SK-N-SH treated with all-trans-retinoic acid at 6 μM for 48 hours (cell line): ENCODE data around the gene TM7SF2.

Experiments used
- ATAC-seq: fragments of 200-7000 bp; cut with Tn5 transposase; 3 replicates; pipeline ENCODE4 v1.9.1; 2020; ENCODE audit warnings: mild to moderate bottlenecking, moderate library complexity
- ARNTL ChIP-seq: fragments of 450-650 bp; formaldehyde crosslinking; IDR thresholded peaks from 2 replicates; pipeline ENCODE4 v1.5.0; 2020; ENCODE audit warnings: low read depth, mild to moderate bottlenecking, moderate library complexity, borderline replicate concordance
- BACH2 ChIP-seq: fragments of 250-450 bp; sonication (Bioruptor Pico); IDR thresholded peaks from 2 replicates; pipeline ENCODE4 v1.9.0; 2021; ENCODE audit warnings: mild to moderate bottlenecking, borderline replicate concordance
- CSDC2 ChIP-seq: fragments of 250-450 bp; sonication (Bioruptor Pico); IDR thresholded peaks from 2 replicates; pipeline ENCODE4 v1.5.0; 2020; ENCODE audit warnings: mild to moderate bottlenecking, moderate library complexity
- GLIS3 ChIP-seq: fragments of 250-450 bp; sonication (Bioruptor Pico); IDR thresholded peaks from 2 replicates; pipeline ENCODE4 v1.5.0; 2020; ENCODE audit warnings: mild to moderate bottlenecking, moderate library complexity
- ISL1 ChIP-seq: fragments of 250-450 bp; sonication (Bioruptor Pico); IDR thresholded peaks from 2 replicates; pipeline ENCODE4 v2.1.2; 2022; ENCODE audit warnings: mild to moderate bottlenecking, moderate library complexity
- OSR1 ChIP-seq: fragments of 250-450 bp; sonication (Bioruptor Pico); IDR thresholded peaks from 2 replicates; pipeline ENCODE4 v1.8.0; 2022; ENCODE audit warnings: moderate library complexity, mild to moderate bottlenecking, inconsistent platforms
- RARB ChIP-seq: fragments of 250-450 bp; sonication (Bioruptor Pico); IDR thresholded peaks from 2 replicates; pipeline ENCODE4 v1.8.0; 2021; ENCODE audit warnings: mild to moderate bottlenecking, moderate library complexity
- TCF4 ChIP-seq: fragments of 250-450 bp; sonication (Bioruptor Pico); IDR thresholded peaks from 2 replicates; pipeline ENCODE4 v1.8.0; 2021; ENCODE audit warnings: mild to moderate bottlenecking, moderate library complexity, borderline replicate concordance
- TOX ChIP-seq: fragments of 250-450 bp; sonication (Bioruptor Pico); IDR thresholded peaks from 2 replicates; pipeline ENCODE4 v1.8.0; 2021; ENCODE audit warnings: mild to moderate bottlenecking, moderate library complexity, borderline replicate concordance
- ZFP3 ChIP-seq: fragments of 250-450 bp; sonication (Bioruptor Pico); IDR thresholded peaks from 2 replicates; pipeline ENCODE4 v1.5.0; 2020; ENCODE audit warnings: mild to moderate bottlenecking, moderate library complexity
- ZFP30 ChIP-seq: fragments of 450-650 bp; formaldehyde crosslinking; IDR thresholded peaks from 2 replicates; pipeline ENCODE4 v1.5.0; 2022; ENCODE audit warnings: mild to moderate bottlenecking, moderate library complexity
- ZNF70 ChIP-seq: fragments of 450-650 bp; formaldehyde crosslinking; IDR thresholded peaks from 2 replicates; pipeline ENCODE4 v1.5.0; 2020; ENCODE audit warnings: mild to moderate bottlenecking, moderate library complexity
- ZNF8 ChIP-seq: fragments of 450-650 bp; formaldehyde crosslinking; IDR thresholded peaks from 2 replicates; pipeline ENCODE4 v1.5.0; 2020; ENCODE audit warnings: mild to moderate bottlenecking, moderate library complexity
- TF ChIP-seq, protein P1 (sequence below): fragments of 250-450 bp; sonication (Bioruptor Pico); IDR thresholded peaks from 2 replicates; pipeline ENCODE4 v1.5.0; 2020; ENCODE audit warnings: mild to moderate bottlenecking, moderate library complexity
- TF ChIP-seq, protein P2 (sequence below): fragments of 250-450 bp; sonication (Bioruptor Pico); IDR thresholded peaks from 2 replicates; pipeline ENCODE4 v1.8.0; 2021; ENCODE audit warnings: low read depth, mild to moderate bottlenecking, moderate library complexity, borderline replicate concordance
- TF ChIP-seq, protein P3 (sequence below): fragments of 250-450 bp; sonication (Bioruptor Pico); IDR thresholded peaks from 2 replicates; pipeline ENCODE4 v1.5.1; 2020; ENCODE audit warnings: low read depth, mild to moderate bottlenecking, moderate library complexity
- TF ChIP-seq, protein P4 (sequence below): fragments of 250-450 bp; sonication (Bioruptor Pico); IDR thresholded peaks from 2 replicates; pipeline ENCODE4 v1.8.0; 2020; ENCODE audit warnings: mild to moderate bottlenecking, moderate library complexity, borderline replicate concordance

The TM7SF2 gene

DNA sequence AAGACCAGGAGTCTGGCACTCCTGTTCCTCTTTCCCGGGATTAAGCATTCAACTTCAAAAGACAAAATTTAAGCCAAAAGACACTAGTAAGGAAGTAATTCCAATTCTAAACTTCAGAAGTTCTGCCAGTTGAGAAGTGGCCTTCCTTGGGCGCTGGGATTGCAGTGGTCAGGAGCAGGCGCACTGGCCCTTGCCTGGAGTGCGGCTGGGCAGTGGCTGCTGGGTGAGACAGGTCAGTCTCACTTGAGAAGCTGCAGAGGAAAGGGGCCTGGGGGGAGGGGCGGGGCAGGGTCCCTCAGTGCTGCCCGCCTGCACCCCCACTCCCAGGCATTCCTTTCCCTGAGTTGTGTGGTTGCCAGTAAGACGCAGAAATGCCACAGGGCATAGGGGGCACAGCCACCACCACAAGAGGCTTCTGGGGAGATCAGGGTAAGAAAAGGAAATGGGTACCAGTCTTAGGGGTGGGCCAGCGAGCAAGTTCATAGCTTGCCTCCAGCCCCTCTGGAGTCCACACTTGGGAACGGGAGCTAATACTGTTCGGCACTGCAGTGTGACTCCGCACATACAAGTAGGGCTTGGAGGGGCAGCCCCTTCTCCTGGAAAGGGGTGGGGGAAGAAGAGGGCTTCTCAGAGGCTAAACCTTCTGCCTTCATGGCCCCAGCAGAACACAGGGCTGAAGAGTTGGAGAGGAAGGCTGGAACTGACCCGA is 16.0 kb downstream of the TM7SF2 start:
- ATAC-seq: no peak; the same call in 2 of the 3 replicates
- no peak for TF ChIP-seq TCF4
- TF ChIP-seq ARNTL (CRISPR knock-in tag): no peak
- TF ChIP-seq RARB (CRISPR knock-in tag): no peak
- TF ChIP-seq, protein P1, sequence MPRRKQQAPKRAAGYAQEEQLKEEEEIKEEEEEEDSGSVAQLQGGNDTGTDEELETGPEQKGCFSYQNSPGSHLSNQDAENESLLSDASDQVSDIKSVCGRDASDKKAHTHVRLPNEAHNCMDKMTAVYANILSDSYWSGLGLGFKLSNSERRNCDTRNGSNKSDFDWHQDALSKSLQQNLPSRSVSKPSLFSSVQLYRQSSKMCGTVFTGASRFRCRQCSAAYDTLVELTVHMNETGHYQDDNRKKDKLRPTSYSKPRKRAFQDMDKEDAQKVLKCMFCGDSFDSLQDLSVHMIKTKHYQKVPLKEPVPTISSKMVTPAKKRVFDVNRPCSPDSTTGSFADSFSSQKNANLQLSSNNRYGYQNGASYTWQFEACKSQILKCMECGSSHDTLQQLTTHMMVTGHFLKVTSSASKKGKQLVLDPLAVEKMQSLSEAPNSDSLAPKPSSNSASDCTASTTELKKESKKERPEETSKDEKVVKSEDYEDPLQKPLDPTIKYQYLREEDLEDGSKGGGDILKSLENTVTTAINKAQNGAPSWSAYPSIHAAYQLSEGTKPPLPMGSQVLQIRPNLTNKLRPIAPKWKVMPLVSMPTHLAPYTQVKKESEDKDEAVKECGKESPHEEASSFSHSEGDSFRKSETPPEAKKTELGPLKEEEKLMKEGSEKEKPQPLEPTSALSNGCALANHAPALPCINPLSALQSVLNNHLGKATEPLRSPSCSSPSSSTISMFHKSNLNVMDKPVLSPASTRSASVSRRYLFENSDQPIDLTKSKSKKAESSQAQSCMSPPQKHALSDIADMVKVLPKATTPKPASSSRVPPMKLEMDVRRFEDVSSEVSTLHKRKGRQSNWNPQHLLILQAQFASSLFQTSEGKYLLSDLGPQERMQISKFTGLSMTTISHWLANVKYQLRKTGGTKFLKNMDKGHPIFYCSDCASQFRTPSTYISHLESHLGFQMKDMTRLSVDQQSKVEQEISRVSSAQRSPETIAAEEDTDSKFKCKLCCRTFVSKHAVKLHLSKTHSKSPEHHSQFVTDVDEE (CRISPR knock-in tag): no peak
- no peak for TF ChIP-seq ZNF70 (CRISPR knock-in tag)
- TF ChIP-seq TOX (CRISPR knock-in tag): no peak
- TF ChIP-seq, protein P2, sequence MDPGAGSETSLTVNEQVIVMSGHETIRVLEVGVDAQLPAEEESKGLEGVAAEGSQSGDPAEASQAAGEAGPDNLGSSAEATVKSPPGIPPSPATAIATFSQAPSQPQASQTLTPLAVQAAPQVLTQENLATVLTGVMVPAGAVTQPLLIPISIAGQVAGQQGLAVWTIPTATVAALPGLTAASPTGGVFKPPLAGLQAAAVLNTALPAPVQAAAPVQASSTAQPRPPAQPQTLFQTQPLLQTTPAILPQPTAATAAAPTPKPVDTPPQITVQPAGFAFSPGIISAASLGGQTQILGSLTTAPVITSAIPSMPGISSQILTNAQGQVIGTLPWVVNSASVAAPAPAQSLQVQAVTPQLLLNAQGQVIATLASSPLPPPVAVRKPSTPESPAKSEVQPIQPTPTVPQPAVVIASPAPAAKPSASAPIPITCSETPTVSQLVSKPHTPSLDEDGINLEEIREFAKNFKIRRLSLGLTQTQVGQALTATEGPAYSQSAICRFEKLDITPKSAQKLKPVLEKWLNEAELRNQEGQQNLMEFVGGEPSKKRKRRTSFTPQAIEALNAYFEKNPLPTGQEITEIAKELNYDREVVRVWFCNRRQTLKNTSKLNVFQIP (CRISPR knock-in tag): no peak
- no peak for TF ChIP-seq GLIS3 (CRISPR knock-in tag)
- no peak for TF ChIP-seq CSDC2 (CRISPR knock-in tag)
- TF ChIP-seq ISL1 (CRISPR knock-in tag): no peak
- no peak for TF ChIP-seq BACH2 (CRISPR knock-in tag)
- no peak for TF ChIP-seq OSR1 (CRISPR knock-in tag)
- no peak for TF ChIP-seq ZFP30 (CRISPR knock-in tag)
- TF ChIP-seq ZFP3 (CRISPR knock-in tag): no peak
- TF ChIP-seq, protein P3, sequence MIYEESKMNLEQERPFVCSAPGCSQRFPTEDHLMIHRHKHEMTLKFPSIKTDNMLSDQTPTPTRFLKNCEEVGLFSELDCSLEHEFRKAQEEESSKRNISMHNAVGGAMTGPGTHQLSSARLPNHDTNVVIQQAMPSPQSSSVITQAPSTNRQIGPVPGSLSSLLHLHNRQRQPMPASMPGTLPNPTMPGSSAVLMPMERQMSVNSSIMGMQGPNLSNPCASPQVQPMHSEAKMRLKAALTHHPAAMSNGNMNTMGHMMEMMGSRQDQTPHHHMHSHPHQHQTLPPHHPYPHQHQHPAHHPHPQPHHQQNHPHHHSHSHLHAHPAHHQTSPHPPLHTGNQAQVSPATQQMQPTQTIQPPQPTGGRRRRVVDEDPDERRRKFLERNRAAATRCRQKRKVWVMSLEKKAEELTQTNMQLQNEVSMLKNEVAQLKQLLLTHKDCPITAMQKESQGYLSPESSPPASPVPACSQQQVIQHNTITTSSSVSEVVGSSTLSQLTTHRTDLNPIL (CRISPR knock-in tag): no peak
- TF ChIP-seq, protein P4, sequence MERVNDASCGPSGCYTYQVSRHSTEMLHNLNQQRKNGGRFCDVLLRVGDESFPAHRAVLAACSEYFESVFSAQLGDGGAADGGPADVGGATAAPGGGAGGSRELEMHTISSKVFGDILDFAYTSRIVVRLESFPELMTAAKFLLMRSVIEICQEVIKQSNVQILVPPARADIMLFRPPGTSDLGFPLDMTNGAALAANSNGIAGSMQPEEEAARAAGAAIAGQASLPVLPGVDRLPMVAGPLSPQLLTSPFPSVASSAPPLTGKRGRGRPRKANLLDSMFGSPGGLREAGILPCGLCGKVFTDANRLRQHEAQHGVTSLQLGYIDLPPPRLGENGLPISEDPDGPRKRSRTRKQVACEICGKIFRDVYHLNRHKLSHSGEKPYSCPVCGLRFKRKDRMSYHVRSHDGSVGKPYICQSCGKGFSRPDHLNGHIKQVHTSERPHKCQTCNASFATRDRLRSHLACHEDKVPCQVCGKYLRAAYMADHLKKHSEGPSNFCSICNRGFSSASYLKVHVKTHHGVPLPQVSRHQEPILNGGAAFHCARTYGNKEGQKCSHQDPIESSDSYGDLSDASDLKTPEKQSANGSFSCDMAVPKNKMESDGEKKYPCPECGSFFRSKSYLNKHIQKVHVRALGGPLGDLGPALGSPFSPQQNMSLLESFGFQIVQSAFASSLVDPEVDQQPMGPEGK: no peak
- no peak for TF ChIP-seq ZNF8 (CRISPR knock-in tag)

DNA sequence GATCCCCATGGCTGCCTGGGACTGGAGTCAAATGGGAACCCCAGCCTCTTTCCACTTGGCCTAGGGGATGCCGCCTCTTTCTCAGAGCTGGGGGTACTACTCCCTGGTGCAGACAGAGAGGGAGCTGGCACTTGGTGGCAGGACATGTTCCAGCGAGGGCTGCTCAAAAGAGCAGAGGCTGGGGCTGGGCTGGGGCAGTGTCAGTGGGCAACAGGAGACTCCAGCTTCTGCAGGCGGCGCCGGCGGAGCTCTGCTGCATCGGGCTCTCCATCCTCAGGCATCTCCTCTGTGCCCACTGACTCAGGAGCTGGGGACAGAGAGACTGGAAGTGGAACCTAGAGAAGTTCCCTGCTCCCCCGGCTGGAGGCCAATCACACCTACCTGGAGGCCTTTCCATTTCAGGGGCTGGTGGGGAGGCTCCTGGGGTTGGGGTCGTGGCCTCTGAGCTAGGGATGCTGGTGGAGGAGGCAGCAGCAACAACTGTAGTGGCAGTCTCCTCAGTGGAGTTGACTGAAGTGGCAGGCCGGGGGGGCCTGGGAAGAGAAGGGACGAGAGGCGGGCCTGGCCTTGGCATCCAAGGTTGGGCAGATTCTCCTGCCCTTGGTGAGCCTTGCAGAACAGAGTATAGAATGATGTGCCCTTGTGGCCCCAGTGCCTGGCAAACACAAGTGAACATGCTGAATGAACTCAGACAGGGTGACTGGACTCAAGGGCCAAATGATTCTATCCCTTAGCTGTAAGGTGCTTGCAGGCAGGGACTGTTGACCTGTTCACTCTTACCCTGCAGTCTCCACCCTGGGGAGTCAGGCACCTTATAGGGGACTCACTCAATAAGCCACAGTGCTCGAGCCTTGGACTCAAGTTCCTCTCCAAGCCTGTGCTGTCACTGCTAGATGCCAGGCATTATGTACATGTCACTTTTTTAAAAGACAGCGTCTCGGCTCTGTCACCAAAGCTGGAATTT is 16.8 kb downstream of the TM7SF2 start:
- no peak; the same call in 2 of the 3 replicates for ATAC-seq
- no peak for TF ChIP-seq GLIS3 (CRISPR knock-in tag)
- TF ChIP-seq OSR1 (CRISPR knock-in tag): no peak
- TF ChIP-seq, protein P4: no peak
- TF ChIP-seq, protein P1 (CRISPR knock-in tag): no peak
- TF ChIP-seq RARB (CRISPR knock-in tag): no peak
- TF ChIP-seq, all 23 proteins: peak for 0
